Ramos (cell line): Measurements from ENCODE around the gene ARHGAP45.

Source experiments
- in situ Hi-C: fragments of 300-500 bp; cut with MboI; formaldehyde crosslinking; loops from one replicate; pipeline ENCODE4 v1.14.3; 2022; ENCODE audit warnings: low sequenced_read_pairs; ENCODE audit not compliant: unreplicated experiment

ARHGAP45 gene

GRCh38 chr19:1039646-1040475 is 27.1 kb upstream of the ARHGAP45 start, which contains the start of gene ABCA7:
TSS of gene ABCA7 (plus strand) at chr19:1040107. CDS start at chr19:1041362, 1,255 bp downstream.
- in situ Hi-C loops = no loop called here

DNA sequence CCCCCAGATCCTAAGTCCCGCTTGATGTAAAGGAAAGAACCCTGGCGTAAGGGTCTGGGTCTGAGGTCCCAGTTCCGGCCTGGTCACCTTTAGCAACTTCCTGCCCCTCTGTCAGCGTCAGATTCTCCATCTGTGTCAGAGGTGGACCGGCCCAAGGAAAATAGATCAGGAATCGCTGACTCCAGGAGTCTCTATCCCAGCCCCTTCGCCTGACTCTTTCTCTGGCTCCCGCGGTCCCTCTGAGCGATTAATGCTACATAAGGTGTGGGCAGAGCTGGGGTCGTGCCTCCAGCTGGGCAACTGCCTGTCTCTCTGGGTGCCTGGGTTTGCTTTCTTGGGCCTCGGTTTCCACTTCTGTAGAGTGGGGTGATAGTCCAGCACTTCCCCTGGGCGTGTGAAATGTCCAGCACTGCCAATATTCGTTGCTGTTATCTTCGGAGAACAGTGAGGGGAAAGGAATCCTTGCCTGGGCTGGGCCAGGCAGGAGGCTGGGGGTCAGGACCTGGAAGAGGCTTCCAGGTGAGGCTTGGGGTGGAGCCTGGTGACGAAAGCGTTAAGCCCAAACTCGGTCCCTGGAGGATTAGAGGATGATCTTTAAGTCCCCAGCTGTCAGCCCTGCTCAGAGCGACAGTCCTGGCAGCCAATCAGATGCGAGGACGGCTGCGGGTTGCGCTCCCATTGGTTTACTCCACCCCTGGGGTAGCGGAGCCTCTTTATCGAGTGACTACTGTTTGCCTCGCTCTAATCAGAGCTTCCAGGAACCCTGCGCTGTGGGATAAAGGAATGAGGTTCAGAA is 26.3 kb upstream of the ARHGAP45 start:
- in situ Hi-C loops = no loop called here

DNA sequence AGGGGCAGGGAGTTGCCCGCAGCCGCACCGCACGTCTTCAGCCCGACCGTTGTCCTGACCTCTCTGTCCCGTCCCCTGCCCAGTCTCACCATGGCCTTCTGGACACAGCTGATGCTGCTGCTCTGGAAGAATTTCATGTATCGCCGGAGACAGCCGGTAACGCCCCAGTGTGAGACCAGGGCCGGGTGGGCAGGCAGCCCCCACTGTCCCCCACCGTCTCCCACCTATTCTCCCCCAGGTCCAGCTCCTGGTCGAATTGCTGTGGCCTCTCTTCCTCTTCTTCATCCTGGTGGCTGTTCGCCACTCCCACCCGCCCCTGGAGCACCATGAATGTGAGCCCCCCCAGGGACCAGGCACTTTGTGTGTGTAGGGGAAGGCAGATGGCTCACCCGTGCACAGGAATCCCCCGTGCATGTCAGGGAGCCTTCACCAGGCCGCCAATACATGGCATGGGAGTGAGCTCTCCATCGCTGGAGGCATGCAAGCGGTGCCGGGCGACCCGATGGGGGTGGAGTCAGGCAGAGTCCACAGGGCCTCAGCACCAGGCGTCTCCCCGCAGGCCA is 25.6 kb upstream of the ARHGAP45 start:
- in situ Hi-C loops = no loop called here

- in situ Hi-C loops = no loop called here
Measured at GRCh38 chr19:1041835-1042685, 24.9 kb upstream of the ARHGAP45 start.

DNA sequence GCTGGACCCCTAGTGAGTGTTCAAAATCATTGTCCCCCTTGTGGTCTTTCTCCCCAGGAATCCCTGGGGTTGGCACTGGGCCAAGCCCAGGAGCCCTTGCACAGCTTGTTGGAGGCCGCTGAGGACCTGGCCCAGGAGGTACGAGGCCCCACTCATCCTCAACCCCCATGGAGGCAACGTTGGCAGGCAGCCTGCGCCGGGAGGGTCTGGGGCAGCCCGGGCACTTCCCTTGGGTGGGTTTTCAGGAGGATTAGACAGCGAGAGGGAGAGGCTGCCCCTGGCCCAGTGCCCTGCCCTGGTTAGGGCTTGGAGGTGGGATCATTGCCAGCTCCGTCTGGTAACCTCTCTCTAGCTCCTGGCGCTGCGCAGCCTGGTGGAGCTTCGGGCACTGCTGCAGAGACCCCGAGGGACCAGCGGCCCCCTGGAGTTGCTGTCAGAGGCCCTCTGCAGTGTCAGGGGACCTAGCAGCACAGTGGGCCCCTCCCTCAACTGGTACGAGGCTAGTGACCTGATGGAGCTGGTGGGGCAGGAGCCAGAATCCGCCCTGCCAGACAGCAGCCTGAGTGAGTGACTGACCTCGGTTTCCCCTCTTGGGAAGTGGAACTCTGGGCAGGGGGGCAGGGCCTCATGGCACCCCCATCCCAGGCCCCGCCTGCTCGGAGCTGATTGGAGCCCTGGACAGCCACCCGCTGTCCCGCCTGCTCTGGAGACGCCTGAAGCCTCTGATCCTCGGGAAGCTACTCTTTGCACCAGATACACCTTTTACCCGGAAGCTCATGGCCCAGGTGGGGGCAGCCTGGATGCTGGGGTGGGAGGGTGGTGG is 24.1 kb upstream of the ARHGAP45 start:
- in situ Hi-C loops = no loop called here

DNA sequence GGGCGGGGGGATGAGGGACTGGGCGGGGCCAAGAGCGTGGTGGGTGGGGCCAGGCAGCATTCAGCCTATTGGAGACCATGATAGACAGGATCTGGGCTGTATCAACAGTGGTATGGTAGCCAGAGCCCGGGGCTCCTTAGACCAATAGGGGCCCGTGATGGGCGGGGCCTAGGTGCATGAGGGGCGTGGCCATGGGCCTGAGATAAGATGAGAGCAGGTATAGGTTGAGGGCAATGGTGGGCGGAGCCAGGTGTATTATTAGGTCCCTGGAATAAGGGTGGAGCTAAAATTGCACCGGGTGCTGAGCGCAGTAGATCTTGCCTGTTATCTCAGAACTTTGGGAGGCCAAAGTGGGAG is 21.7 kb upstream of the ARHGAP45 start:
- in situ Hi-C loops = no loop called here

DNA sequence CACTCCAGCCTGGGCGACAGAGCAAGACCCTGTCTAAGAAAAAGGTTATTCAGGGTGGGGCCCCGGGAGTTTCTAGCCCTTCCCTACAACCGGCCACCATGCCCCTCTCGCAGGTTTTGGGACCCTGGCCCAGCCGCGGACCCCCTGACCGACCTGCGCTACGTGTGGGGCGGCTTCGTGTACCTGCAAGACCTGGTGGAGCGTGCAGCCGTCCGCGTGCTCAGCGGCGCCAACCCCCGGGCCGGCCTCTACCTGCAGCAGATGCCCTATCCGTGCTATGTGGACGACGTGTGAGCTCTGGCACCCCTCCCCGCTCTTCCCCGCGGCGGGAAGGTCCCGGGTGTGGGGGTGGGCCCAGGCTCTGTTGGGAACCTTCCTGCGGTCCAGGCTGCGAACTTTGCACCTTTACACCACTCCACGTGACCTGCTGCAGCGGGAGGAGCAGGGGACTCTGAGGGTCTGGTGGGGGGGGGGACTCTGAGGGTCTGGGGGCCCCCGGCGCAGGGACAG is 20.8 kb upstream of the ARHGAP45 start:
- in situ Hi-C loops = no loop called here

DNA sequence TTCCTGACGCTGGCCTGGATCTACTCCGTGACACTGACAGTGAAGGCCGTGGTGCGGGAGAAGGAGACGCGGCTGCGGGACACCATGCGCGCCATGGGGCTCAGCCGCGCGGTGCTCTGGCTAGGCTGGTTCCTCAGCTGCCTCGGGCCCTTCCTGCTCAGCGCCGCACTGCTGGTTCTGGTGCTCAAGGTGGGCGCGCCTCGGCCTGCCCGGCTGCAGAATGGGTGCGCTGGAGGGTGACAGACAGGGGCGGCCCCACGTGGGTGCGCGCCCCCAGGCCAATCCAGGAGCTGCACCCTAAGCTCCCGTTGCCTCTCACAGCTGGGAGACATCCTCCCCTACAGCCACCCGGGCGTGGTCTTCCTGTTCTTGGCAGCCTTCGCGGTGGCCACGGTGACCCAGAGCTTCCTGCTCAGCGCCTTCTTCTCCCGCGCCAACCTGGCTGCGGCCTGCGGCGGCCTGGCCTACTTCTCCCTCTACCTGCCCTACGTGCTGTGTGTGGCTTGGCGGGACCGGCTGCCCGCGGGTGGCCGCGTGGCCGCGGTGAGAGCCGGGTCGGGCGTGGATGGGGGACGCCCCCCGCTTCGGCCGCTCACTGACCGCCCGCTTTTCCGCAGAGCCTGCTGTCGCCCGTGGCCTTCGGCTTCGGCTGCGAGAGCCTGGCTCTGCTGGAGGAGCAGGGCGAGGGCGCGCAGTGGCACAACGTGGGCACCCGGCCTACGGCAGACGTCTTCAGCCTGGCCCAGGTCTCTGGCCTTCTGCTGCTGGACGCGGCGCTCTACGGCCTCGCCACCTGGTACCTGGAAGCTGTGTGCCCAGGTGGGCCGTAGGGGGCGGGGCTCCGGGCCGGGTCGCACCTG is 19.9 kb upstream of the ARHGAP45 start:
- in situ Hi-C loops = no loop called here

DNA sequence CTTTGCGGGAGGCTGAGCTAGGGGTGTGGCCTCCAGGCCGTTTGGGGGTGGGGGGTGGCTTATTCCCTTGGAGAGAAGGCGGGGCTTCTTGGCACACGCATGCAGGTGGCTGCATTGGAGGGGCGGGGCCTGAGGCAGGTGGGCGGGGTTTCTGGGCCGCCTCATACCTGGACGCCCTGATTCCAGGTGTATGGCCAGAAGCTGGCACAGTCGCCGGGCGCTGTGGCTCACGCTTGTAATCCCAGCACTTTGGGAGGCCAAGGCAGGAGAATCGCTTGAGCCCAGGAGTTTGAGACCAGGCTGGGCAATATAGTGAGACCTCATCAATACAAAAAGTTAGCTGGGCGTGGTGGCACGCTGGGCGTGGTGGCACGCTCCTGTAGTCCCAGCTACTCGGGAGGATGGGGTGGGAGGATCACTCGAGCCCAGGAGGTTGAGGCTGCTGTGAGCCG is 19.2 kb upstream of the ARHGAP45 start:
- in situ Hi-C loops = no loop called here

GRCh38 chr19:1049106-1049505 is 17.9 kb upstream of the ARHGAP45 start:
- in situ Hi-C loops = no loop called here

DNA sequence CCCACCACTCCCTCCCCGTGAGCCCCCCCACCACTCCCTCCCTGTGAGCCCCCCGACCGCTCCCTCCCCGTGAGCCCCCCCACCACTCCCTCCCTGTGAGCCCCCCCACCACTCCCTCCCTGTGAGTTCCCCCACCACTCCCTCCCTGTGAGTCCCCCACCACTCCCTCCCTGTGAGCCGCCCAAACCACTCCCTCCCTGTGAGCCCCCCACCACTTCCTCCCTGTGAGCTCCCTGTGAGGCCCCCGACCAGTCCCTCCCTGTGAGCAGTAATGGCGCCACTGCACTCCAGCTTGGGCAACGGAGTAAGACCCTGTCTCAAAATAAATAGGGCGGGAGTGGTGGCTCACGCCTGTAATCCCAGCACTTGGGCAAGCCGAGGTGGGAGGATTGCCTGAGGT is 17.2 kb upstream of the ARHGAP45 start:
- in situ Hi-C loops = no loop called here

DNA sequence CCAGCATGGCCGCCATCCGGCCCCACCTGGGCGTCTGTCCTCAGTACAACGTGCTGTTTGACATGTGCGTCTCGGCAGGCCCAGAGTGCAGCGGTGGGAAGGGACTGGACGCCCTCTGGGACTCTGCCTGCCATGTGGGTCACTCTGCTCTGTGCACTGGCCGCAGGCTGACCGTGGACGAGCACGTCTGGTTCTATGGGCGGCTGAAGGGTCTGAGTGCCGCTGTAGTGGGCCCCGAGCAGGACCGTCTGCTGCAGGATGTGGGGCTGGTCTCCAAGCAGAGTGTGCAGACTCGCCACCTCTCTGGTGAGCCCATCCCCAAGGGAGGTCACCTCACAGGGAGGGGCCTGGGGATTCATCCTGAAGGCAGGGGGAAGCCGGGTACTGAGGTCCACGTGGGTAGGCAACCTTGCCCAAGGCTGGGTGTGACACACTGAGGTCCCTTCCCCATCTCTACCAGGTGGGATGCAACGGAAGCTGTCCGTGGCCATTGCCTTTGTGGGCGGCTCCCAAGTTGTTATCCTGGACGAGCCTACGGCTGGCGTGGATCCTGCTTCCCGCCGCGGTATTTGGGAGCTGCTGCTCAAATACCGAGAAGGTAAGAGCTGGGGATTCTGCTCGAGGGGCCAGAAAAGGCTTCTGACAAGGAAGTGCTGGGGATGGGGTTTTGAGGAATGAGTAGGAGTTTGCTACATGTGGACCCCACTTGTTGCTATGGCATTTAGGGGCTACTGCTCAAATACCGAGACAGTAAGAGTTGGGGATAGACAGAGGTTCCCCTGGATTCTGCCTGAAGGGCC is 15.8 kb upstream of the ARHGAP45 start:
- in situ Hi-C loops = no loop called here

- in situ Hi-C loops = no loop called here
Measured at GRCh38 chr19:1051791-1052190, 15.2 kb upstream of the ARHGAP45 start.

DNA sequence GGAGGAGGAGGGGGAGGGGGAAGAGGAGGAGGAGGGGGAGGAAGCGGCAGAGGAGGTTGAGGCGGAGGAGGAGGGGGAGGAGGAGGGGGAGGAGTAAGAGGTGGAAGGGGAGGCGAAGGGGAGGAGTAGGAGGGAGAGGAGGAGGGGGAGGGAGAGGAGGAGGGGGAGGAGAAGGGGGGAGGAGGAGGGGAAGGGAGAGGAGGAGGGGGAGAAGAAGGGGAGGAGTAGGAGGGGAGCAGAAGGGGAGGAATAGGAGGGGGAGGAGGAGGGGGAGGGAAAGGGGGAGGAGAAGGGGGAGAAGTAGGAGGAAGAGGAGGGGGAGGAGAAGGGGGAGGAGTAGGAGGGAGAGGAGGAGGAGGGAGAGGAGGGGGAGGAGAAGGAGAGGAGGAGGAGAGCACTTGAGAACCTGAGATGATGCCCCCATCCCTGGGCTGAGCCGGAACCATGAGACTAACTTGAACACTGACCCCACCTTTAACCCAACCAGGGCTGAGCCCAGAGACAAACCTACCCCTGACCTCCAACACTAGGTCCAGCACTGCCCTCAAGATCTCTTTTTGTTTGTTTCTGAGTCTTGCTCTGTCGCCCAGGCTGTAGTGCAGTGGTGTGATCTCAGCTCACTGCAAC is 14.5 kb upstream of the ARHGAP45 start:
- in situ Hi-C loops = no loop called here

DNA sequence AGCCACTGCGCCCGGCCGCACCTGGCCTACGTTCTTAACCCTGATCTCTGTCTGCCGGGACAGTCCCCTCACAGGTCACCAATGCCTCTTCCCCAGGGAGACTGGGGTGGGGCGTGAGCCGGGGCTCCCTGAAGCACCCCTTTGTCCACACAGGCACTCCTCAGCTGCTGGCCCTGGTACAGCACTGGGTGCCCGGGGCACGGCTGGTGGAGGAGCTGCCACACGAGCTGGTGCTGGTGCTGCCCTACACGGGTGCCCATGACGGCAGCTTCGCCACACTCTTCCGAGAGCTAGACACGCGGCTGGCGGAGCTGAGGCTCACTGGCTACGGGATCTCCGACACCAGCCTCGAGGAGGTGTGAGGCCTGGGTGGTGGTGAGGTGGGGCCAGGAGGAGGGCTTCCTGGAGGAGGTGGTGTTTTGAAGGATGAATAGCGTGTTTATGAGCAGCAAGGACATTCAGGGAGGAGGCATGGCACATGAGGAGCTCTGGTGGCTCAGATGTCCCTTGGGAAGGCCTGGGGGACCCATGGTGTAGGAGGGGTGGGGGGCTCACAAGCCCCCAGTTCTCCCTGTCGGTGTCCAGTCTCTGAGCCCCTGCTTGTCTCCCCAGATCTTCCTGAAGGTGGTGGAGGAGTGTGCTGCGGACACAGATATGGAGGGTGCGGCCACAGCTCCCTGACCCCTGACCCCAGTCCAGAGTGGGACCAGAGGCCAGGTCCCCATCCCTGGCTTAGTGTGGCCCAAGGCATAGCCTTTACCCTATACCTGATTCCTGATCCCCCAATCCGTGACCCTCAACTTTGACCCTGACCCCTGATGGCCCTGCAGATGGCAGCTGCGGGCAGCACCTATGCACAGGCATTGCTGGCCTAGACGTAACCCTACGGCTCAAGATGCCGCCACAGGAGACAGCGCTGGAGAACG is 13.5 kb upstream of the ARHGAP45 start:
- in situ Hi-C loops = no loop called here
